Measurements from ENCODE around the gene NCAPG. TPM values are rescaled to one million over a fixed set of nuclear protein-coding genes. Genes with fewer than 3 reads are reported as not detected.

Gene NCAPG
- total and polyA plus RNA-seq, 10 of the 15 experiments (the other 5 are each of a cell fraction or from before 2014, with no cell fraction given): 17.3 to 93.9 (median 53.7) TPM

GRCh38 chr4:17894421-17894820 lies 83.6 kb downstream of the NCAPG start (continued):
- TF ChIP-seq IRF3 (IDR thresholded peaks at IDR 0.05) (no peak), MAX (IDR thresholded peaks at IDR 0.05; ENCODE audit: low read depth, low read length) (no peak), IKZF1 (conservative IDR thresholded peaks at IDR 0.05) (no peak), YBX1 (IDR thresholded peaks at IDR 0.05) (no peak)

Other genes starting within 250 kb of the NCAPG start
- gene LAP3, start 233.8 kb upstream of the NCAPG start, total RNA-seq (2014; rRNA removed): 168 and 206 TPM in 2 replicates
- 217 and 228 TPM in 2 replicates for gene LAP3, start 233.8 kb upstream of the NCAPG start, total RNA-seq (2014; rRNA removed; fragmentation: Illumina TruSeq; extraction: Trizol)
- gene LAP3, start 233.8 kb upstream of the NCAPG start, total RNA-seq (2021): 134 and 135 TPM in 2 replicates
- gene LAP3, start 233.8 kb upstream of the NCAPG start, polyA plus RNA-seq (2011; rRNA removed): 202 and 218 TPM in 2 replicates
- 210 and 227 TPM in 2 replicates for gene LAP3, start 233.8 kb upstream of the NCAPG start, polyA plus RNA-seq (2014; fragmentation: Illumina TruSeq; extraction: Trizol)
- 100 to 1,000 TPM; 153 to 206 TPM for gene LAP3, start 233.8 kb upstream of the NCAPG start, polyA plus RNA-seq (2014; fragmentation: Nextera tagmentation; extraction: Ambion mirVana)
- gene LAP3, start 233.8 kb upstream of the NCAPG start, polyA plus RNA-seq (2014; rRNA removed): 131 and 154 TPM in 2 replicates
- gene LAP3, start 233.8 kb upstream of the NCAPG start, polyA plus RNA-seq (2016; fragmentation: Nextera tagmentation; extraction: Ambion mirVana): 100 to 1,000 TPM; 245 to 249 TPM
- 19.3 and 19.9 TPM in 2 replicates for gene MED28, start 196.3 kb upstream of the NCAPG start, total RNA-seq (2014; rRNA removed)
- gene MED28, start 196.3 kb upstream of the NCAPG start, total RNA-seq (2014; rRNA removed; fragmentation: Illumina TruSeq; extraction: Trizol): 46.2 and 56.0 TPM in 2 replicates
- gene MED28, start 196.3 kb upstream of the NCAPG start, total RNA-seq (2021): 71.4 and 72.7 TPM in 2 replicates
- gene MED28, start 196.3 kb upstream of the NCAPG start, polyA plus RNA-seq (2011; rRNA removed): 48.0 and 54.6 TPM in 2 replicates
- gene MED28, start 196.3 kb upstream of the NCAPG start, polyA plus RNA-seq (2014; fragmentation: Illumina TruSeq; extraction: Trizol): 18.6 and 22.6 TPM in 2 replicates
- gene MED28, start 196.3 kb upstream of the NCAPG start, polyA plus RNA-seq (2014; fragmentation: Nextera tagmentation; extraction: Ambion mirVana): 10 to 100 TPM; 44.4 to 77.4 TPM
- gene MED28, start 196.3 kb upstream of the NCAPG start, polyA plus RNA-seq (2014; rRNA removed): 32.6 and 51.7 TPM in 2 replicates
- 10 to 100 TPM; 64.5 to 71.0 TPM for gene MED28, start 196.3 kb upstream of the NCAPG start, polyA plus RNA-seq (2016; fragmentation: Nextera tagmentation; extraction: Ambion mirVana)
- gene FAM184B, start 29.4 kb upstream of the NCAPG start, total RNA-seq (2014; rRNA removed): under 0.01 TPM in 1 of 2 replicates, not detected in the other
- gene FAM184B, start 29.4 kb upstream of the NCAPG start, total RNA-seq (2014; rRNA removed; fragmentation: Illumina TruSeq; extraction: Trizol): not detected in 2 replicates
- not detected in 2 replicates for gene FAM184B, start 29.4 kb upstream of the NCAPG start, total RNA-seq (2021)
- gene FAM184B, start 29.4 kb upstream of the NCAPG start, polyA plus RNA-seq (2011; rRNA removed): not detected in 2 replicates
- gene FAM184B, start 29.4 kb upstream of the NCAPG start, polyA plus RNA-seq (2014; fragmentation: Illumina TruSeq; extraction: Trizol): not detected in 2 replicates
- gene FAM184B, start 29.4 kb upstream of the NCAPG start, polyA plus RNA-seq (2014; fragmentation: Nextera tagmentation; extraction: Ambion mirVana): not detected
- not detected in 2 replicates for gene FAM184B, start 29.4 kb upstream of the NCAPG start, polyA plus RNA-seq (2014; rRNA removed)
- gene FAM184B, start 29.4 kb upstream of the NCAPG start, polyA plus RNA-seq (2016; fragmentation: Nextera tagmentation; extraction: Ambion mirVana): not detected
- gene DCAF16, start 222 bp upstream of the NCAPG start, total RNA-seq (2014; rRNA removed): 29.9 and 34.9 TPM in 2 replicates
- 29.2 and 30.7 TPM in 2 replicates for gene DCAF16, start 222 bp upstream of the NCAPG start, total RNA-seq (2014; rRNA removed; fragmentation: Illumina TruSeq; extraction: Trizol)
- 30.1 and 38.1 TPM in 2 replicates for gene DCAF16, start 222 bp upstream of the NCAPG start, total RNA-seq (2021)
- 48.6 and 57.9 TPM in 2 replicates for gene DCAF16, start 222 bp upstream of the NCAPG start, polyA plus RNA-seq (2011; rRNA removed)
- gene DCAF16, start 222 bp upstream of the NCAPG start, polyA plus RNA-seq (2014; fragmentation: Illumina TruSeq; extraction: Trizol): 25.3 and 26.2 TPM in 2 replicates
- gene DCAF16, start 222 bp upstream of the NCAPG start, polyA plus RNA-seq (2014; fragmentation: Nextera tagmentation; extraction: Ambion mirVana): 1 to 10 TPM; 5.8 to 6.1 TPM
- 22.9 and 26.7 TPM in 2 replicates for gene DCAF16, start 222 bp upstream of the NCAPG start, polyA plus RNA-seq (2014; rRNA removed)
- 10 to 100 TPM; 16.6 TPM for gene DCAF16, start 222 bp upstream of the NCAPG start, polyA plus RNA-seq (2016; fragmentation: Nextera tagmentation; extraction: Ambion mirVana)
- 7.3 and 8.4 TPM in 2 replicates for gene LCORL, start 210.8 kb downstream of the NCAPG start, total RNA-seq (2014; rRNA removed)
- gene LCORL, start 210.8 kb downstream of the NCAPG start, total RNA-seq (2014; rRNA removed; fragmentation: Illumina TruSeq; extraction: Trizol): 9.6 and 11.1 TPM in 2 replicates
- 9.7 and 10.4 TPM in 2 replicates for gene LCORL, start 210.8 kb downstream of the NCAPG start, total RNA-seq (2021)
- gene LCORL, start 210.8 kb downstream of the NCAPG start, polyA plus RNA-seq (2011; rRNA removed): 9.8 and 13.6 TPM in 2 replicates
- gene LCORL, start 210.8 kb downstream of the NCAPG start, polyA plus RNA-seq (2014; fragmentation: Illumina TruSeq; extraction: Trizol): 5.2 and 7.7 TPM in 2 replicates
- gene LCORL, start 210.8 kb downstream of the NCAPG start, polyA plus RNA-seq (2014; fragmentation: Nextera tagmentation; extraction: Ambion mirVana): 1 to 10 TPM; 2.2 to 3.3 TPM
- gene LCORL, start 210.8 kb downstream of the NCAPG start, polyA plus RNA-seq (2014; rRNA removed): 2.6 and 5.6 TPM in 2 replicates
- gene LCORL, start 210.8 kb downstream of the NCAPG start, polyA plus RNA-seq (2016; fragmentation: Nextera tagmentation; extraction: Ambion mirVana): 1 to 10 TPM; 5.8 to 6.0 TPM

All from GM12878 (cell line).